ENCODE measurements around the gene TAS2R50.

GRCh38 chr12:11023387-11023786 is 36.7 kb upstream of the TAS2R50 start:
- TF ChIP-seq, protein P1, sequence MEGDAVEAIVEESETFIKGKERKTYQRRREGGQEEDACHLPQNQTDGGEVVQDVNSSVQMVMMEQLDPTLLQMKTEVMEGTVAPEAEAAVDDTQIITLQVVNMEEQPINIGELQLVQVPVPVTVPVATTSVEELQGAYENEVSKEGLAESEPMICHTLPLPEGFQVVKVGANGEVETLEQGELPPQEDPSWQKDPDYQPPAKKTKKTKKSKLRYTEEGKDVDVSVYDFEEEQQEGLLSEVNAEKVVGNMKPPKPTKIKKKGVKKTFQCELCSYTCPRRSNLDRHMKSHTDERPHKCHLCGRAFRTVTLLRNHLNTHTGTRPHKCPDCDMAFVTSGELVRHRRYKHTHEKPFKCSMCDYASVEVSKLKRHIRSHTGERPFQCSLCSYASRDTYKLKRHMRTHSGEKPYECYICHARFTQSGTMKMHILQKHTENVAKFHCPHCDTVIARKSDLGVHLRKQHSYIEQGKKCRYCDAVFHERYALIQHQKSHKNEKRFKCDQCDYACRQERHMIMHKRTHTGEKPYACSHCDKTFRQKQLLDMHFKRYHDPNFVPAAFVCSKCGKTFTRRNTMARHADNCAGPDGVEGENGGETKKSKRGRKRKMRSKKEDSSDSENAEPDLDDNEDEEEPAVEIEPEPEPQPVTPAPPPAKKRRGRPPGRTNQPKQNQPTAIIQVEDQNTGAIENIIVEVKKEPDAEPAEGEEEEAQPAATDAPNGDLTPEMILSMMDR (IDR thresholded peaks at IDR 0.05; ENCODE audit: low read depth, low read length, missing input control), result no peak
- TF ChIP-seq YY1 (IDR thresholded peaks at IDR 0.05) (no peak), RAD21 (IDR thresholded peaks at IDR 0.05) (no peak), EGR1 (IDR thresholded peaks at IDR 0.05; ENCODE audit: low read depth in 2 of 2) (no peak), RXRA (IDR thresholded peaks at IDR 0.05) (no peak), SP1 (IDR thresholded peaks at IDR 0.05) (no peak), REST (IDR thresholded peaks at IDR 0.05) (no peak), FOXA2 (IDR thresholded peaks at IDR 0.05) (no peak), GABPA (IDR thresholded peaks at IDR 0.05 in 1 of 2, conservative IDR thresholded peaks at IDR 0.05 in 1 of 2) (no peak)
- TF ChIP-seq, protein P2, sequence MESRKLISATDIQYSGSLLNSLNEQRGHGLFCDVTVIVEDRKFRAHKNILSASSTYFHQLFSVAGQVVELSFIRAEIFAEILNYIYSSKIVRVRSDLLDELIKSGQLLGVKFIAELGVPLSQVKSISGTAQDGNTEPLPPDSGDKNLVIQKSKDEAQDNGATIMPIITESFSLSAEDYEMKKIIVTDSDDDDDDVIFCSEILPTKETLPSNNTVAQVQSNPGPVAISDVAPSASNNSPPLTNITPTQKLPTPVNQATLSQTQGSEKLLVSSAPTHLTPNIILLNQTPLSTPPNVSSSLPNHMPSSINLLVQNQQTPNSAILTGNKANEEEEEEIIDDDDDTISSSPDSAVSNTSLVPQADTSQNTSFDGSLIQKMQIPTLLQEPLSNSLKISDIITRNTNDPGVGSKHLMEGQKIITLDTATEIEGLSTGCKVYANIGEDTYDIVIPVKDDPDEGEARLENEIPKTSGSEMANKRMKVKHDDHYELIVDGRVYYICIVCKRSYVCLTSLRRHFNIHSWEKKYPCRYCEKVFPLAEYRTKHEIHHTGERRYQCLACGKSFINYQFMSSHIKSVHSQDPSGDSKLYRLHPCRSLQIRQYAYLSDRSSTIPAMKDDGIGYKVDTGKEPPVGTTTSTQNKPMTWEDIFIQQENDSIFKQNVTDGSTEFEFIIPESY (IDR thresholded peaks at IDR 0.05), result no peak
- TF ChIP-seq, protein P3, sequence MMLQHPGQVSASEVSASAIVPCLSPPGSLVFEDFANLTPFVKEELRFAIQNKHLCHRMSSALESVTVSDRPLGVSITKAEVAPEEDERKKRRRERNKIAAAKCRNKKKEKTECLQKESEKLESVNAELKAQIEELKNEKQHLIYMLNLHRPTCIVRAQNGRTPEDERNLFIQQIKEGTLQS (IDR thresholded peaks at IDR 0.05), result no peak
